ENCODE results near the gene GPRC5D.

GPRC5D gene

GRCh38 chr12:12903642-12904609 is 48.0 kb downstream of the GPRC5D start:
- DNase-seq: no peak

- DNase-seq: no peak
These were observed 49.9 kb downstream of the GPRC5D start for GRCh38 chr12:12902036-12902435.

DNA sequence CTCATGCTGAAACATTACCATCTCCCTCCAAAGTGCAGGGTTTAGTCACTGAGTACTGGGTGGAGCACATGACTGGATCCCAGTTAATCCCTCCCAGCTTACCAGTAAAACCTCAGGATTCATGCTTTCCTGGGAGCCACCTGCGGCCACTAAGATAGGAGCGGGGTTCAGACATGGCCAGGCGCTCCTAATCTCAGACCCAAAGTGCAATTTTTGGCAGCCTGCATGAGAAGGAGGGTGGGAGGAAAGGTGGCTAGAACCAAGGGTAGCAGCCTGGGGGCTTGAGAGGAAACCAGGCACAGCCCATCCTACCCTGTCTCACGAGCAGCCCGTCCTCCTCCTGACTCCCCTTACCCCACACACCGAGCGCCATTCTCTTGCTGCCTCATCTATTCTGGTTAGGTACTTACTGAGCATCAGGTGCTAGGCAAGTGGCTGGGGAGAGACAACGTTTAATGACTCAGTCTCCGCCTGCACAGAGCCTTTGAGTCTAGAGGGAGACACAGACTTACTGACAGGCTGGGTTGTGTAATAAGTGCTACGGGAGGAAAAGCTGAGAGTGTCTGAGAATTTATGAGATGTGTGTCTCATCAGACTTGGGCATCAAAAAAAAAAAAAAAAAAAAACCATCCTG is 50.7 kb downstream of the GPRC5D start:
- DNase-seq: no peak

DNA sequence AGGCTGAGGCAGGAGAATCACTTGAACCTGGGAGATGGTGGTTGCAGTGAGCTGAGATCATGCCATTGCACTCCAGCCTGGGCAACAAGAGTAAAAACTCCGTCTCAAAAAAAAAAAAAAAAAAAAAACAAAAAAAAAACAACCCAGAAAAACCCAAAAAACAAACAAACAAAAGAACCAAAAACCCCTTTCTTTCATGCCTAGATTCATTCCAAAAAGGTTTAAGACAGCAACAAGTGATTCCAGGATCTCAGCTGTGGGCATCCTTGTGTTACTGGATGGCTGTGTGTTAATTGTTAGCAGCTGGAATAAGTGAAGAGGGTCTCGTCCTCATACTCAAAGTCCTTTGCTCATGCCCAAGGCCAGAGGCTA is 51.2 kb downstream of the GPRC5D start:
- DNase-seq: no peak

DNA sequence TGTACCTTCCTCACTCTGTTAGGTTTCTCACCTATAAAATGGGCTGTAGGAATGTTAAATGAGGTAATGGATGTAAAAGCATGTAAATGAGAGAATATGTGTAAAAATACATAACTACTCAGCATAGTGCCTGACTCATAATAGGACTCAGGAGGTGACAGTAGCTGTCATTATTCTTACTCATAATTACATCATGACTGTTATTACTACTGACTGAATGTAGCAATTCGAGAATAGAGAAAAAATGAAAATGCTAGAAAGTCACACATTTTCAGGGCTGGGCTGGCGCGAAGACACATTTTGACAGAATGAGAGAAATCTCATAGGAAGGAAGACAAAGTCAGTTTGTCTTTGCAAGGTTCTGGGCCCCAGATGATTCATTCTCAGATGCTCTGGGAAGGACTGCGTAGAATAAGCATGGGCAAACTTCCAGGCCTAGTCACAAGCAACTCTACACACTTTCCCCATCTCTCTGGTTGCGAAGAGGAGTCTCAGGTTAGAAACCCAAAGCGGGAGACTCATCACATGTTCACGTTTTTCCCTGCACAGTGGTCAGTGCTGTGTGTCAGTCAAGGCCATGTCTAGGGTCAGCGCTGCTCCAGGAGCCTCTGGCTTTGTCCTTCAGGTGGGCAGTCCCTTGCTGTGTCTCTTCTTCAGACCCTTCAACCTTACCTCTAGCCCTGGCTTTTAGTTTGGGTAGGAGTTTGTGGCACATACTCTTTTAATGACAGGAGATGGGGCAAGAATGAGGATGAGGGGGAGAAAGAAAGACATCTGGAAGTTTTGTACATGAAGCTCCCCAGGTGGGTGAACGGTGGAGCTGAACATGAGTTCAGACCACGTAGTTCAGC is 52.2 kb downstream of the GPRC5D start:
- peak in 1 of 4 experiments; percentile 11 for DNase-seq

DNA sequence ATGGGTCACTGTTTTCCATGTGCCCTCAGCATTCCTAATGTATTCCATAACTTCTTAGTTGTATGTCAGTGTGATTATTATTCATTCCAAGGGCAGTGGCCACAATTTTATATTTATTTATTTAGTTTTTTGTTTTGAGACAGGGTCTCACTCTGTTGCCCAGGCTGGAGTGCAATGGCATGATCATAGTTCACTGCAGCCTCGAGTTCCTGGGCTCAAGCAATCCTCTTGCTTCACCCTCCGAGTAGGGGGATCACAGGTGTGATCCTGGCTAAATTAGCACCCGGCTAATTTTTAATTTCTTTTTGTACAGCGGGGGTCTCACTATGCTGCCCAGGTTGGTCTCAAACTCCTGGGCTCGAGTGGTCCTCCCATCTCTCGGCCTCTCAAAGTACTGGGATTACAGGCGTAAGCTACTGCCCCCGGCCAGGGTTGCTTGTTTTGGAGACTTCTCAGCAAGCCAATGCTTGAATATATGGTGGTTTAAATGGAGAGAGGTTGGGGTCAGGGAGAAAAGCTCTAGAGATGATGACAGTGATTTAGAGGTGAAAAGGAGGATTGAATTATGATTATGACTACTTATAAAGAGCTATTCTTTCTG is 53.0 kb downstream of the GPRC5D start:
- no peak for DNase-seq

DNA sequence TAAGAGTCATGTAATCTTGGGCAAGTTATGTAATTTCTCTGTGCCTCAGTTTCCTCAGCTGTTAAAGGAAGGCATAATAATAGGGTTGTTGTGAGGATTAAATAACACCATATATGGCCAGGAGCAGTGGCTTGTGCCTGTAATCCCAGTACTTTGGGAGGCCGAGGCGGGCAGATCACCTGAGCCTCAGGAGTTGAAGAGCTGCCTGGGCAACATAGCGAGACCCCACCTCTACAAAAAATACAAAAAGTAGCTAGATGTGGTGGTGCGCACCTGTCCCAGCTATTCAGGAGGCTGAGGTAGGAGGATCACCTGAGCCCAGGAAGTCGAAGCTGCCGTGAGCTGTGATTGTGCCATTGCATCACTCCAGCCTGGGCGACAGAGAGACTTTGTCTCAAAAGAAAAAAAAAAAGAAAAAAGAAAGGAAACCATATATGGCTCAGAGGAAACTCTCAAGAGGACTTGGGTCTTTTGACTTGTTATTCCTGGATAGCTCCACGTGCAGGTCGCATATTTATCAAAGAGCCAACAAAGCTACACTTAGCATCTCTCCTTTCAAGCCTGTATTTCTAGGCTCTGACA is 53.7 kb downstream of the GPRC5D start:
- DNase-seq: no peak

GRCh38 chr12:12897302-12897701 is 54.7 kb downstream of the GPRC5D start:
- no peak for DNase-seq

- no peak for DNase-seq
These were observed 55.7 kb downstream of the GPRC5D start for GRCh38 chr12:12896260-12896659.

- no peak for DNase-seq
These were observed 58.5 kb downstream of the GPRC5D start for GRCh38 chr12:12893438-12893837.

DNA sequence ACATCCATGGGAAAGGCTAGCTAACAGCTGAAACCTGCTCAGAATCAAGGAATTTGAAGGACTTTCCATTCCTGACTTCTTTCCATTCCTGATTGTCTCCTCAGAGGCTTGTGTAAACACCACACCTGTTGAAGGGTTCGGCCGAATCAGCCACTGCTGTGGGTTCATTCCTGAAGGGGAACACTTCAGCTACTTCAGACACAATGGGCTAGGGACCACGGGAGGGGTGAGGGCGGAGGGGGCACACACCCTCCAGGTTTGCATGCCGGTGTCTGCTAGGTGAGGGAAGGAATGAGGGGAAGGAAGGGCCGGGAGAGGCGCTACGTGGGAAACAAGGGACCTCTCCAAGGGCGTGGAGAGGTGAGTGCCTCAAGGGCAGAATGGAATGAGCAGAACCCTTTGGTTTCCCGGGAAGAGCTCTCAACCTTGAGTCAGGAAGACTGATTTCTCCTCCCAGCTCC is 59.3 kb downstream of the GPRC5D start:
- DNase-seq: no peak

DNA sequence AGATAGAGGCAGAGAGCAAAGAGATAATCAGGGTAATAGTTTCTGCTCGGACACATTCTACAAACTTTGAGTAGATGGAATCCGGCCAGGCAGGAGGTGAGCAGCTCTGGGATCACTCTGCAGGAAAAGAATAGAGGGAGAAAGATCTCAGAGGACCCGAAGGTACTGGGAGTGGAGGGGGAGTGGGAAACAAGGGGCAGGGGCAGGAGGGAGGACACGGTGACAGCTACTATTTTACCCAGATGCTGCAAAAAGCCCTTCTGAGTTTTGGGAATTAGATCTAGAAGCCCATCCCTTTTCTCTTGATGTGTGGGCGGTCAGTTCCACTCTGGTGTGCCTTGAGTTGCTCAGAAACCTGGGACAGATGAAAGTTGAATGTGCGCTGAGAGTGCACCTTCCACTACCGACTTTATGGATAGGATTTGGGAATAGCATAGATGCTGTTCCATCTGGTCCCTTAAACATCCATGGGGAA is 60.1 kb downstream of the GPRC5D start:
- no peak for DNase-seq

- DNase-seq: peak in 2 of 4 experiments; percentile 6 to 11
These were observed 60.7 kb downstream of the GPRC5D start, which contains the start of gene GPRC5A for GRCh38 chr12:12891080-12891880. Gene GPRC5A (plus strand): TSS chr12:12891562. CDS start chr12:12908250, 16,688 bp downstream.
